Measurements from ENCODE around the gene NCAM2.
"Not testable (repeated sequence)": the region's sequence is repeated elsewhere in the genome, so short reads cannot be mapped to it uniquely, and the experiment has no call there.

The NCAM2 gene

DNA sequence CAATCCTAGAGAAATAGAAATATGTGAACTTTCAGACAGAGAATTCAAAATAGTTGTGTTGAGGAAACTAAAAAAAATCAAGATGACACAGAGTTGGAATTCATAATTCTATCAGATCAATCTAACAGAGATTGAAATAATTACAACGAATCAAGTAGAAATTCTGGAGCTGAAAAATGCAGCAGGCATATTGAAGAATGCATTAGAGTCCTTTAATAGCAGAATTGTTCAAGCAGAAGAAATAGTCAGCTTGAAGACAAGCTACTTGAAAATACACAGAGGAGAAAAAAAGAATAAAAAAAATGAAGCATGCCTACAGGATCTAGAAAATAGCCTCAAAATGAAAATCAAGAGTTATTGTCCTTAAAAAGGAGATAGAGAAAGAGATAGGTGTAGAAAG is 347.1 kb downstream of the NCAM2 start:
- DNase-seq = no peak

GRCh38 chr21:21345872-21346271 is 347.7 kb downstream of the NCAM2 start:
- no peak for DNase-seq

DNA sequence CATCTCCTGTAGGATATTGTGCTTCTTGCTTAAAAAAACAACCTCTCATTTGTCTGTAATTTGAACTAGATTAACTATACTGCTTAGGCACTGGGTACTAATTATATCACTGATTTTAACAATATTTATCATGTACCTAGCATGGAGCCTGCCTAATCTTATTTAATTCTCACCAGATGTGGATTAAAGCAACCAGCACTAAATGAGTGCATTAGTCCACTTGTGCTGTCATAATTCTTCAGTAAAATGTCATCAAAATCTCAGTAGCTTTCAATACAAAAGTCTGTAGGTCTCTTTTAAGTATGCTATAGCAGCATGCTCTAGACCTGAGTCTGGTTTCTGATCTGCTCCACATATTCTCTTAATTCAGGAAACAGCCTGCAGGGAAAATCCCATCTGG is 368.1 kb downstream of the NCAM2 start:
- no peak for DNase-seq

DNA sequence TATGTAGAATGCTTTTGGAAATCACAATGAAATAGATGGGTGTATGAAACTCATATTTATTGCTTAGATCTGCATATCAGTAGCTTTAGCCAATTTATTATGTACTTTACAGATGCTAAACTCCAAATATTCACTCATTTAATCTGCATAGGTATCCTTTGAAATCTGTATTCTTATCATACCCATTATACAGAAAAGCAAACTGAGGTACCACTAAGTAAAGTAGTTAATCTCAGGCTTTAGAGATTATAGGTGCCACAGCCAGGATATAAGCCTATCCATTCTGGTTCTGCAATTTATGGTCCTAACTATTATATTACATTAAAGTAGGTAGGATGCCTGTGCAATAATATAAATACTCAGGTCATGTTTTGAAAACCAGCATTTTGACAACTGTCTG is 369.4 kb downstream of the NCAM2 start:
- DNase-seq = no peak

GRCh38 chr21:21373969-21374368 is 375.8 kb downstream of the NCAM2 start:
- DNase-seq = no peak

DNA sequence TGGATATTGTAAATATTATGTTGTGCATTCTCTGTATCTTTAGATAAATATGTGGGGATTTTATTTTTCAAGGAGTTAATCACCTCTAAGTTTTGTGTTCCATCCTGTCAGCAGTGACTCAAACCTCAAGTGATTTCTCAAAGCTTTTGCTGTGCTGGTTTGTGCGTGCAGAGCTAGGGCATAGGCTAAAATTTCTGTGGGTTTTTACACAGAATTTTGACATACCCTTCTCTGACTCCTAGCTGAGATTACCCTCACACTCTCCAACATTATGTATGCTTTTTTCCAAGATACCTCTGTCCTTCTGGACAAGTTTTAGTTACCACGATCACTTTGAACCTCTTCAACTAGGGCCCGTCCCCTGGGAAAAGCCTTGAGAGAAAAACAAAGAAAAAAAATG is 384.9 kb downstream of the NCAM2 start:
- DNase-seq = no peak

DNA sequence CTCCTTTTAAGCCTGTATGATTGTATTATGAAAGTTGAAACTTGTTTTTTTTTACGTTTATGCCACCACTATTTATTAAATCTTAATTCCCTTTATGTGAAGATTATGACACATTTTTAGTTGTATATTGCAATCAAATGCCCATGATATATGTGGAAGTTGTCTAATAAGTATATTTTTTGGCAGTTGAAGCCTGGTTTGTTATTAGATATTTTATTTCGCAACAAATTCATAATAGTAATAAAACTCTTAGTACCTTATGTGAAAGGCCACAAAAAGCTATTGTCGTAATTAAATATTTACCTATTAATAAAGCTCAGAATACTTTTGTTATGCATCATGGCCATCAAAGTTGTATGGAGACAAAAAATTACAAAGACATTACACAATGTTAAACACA is 386.8 kb downstream of the NCAM2 start:
- DNase-seq = no peak

GRCh38 chr21:21385404-21385803 is 387.2 kb downstream of the NCAM2 start:
- DNase-seq = no peak

GRCh38 chr21:21387916-21388315 is 389.7 kb downstream of the NCAM2 start:
- DNase-seq = no peak

DNA sequence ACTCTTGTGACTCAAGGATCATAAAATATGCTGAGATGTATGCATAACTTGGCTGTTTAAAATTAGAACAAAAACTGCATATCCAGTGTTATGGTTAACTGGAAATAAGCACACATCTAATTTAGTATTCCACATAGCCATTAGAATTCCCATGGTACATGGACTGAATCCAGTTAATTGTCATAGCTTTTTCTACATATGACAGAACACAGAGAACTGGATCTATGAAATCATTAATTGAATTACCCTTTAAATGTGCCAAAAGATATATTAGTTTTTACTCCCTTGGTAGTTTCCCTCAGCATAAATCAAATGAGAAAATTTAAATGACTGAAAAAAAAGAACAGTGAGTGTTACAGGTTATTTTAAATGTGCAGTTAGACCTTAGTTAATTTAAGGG is 395.9 kb downstream of the NCAM2 start:
- no peak for DNase-seq

GRCh38 chr21:21396424-21396823 is 398.2 kb downstream of the NCAM2 start:
- DNase-seq = no peak

DNA sequence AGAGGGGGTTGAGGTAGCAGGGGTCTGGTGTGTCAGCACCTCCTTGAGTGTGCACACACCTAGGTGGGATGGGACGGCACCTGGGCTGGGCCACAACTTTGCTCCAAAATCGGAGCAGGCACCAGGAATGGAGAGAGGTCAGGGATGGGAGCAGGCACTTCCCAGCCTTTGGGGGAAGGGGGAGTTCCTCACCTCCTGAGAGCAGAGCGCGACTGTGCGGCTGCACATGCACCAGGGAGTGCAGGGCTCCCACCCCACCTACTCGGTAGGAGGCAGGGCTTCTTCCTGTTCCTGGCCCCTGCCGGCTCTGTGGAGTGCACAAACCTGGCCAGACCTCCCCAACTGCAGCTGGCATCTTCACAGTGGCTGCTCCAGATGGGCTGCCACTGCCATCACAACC is 399.3 kb downstream of the NCAM2 start:
- no peak for DNase-seq

DNA sequence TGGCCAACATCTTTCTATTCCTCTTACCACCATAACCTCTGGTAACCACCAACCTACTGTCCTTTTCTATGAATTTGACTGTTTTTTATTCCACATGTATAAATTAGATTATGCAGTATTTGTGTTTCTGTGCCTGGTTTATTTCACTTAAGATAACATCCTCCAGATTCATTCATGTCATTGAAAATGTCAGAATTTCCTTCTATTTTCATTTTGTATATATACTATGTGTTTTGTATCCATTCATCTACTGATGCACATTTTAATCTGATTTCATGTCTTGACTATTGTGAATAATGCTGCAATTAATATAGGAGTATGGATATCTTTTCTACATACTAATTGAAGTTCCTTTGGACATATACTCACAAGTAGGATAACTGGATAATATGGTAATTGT is 403.2 kb downstream of the NCAM2 start:
- no peak for DNase-seq

DNA sequence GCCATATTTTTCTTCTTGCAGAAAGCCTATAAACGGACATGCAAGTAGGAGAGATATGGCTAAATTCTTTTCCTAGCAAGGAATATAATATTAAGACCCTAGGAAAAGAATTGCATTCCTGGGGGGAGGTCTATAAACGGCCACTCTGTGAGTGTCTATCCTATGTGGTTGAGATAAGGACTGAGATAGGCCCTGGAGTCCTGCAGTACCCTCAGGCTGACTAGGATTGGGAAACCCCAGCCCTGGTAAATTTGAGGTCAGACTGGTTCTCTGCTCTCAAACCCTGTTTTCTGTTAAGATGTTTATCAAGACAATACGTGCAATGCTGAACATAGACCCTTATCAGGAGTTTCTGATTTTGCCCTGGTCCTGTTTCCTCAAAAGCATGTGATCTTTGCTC is 404.0 kb downstream of the NCAM2 start:
- DNase-seq = not testable (repeated sequence)

DNA sequence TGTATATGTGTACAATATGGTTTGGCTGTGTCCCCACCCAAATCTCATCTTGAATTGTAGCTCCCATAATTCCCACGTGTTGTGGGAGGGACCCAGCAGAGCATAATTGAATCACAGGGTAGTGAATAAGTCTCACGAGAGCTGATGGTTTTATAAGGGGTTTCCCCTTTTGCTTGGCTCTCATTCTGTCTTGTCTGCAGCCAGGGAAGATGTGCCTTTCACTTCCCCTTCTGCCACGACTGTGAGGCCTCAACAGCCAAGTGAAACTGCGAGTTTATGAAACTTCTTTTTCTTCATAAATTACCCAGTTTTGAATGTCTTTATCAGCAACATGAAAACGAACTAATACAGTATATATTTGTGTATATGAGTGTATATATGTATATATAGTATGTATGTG is 406.1 kb downstream of the NCAM2 start:
- not testable (repeated sequence) for DNase-seq

- DNase-seq = no peak
Measured at GRCh38 chr21:21406921-21407320, 408.7 kb downstream of the NCAM2 start.

- no peak for DNase-seq
Measured at GRCh38 chr21:21412096-21412495, 413.9 kb downstream of the NCAM2 start.

GRCh38 chr21:21415741-21416140 is 417.5 kb downstream of the NCAM2 start:
- DNase-seq = no peak

DNA sequence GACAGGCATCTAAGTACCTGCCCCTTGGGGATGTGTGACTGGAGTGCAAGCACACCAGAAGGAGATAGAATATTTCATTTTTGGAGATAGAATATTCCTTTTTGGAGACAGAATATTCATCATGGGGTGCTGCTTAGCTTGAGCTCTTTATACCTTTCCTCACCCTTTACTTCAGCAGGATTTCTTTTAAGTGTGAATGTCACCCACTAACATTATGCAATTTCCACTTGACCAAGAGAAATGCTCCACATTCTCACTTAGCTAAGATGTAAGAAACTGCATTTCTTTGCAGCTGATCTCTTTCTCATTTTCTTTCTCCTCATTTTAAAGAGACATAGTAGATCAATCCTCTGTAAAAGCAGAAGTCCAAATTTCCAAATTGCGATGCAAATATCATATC is 436.7 kb downstream of the NCAM2 start:
- DNase-seq = no peak

DNA sequence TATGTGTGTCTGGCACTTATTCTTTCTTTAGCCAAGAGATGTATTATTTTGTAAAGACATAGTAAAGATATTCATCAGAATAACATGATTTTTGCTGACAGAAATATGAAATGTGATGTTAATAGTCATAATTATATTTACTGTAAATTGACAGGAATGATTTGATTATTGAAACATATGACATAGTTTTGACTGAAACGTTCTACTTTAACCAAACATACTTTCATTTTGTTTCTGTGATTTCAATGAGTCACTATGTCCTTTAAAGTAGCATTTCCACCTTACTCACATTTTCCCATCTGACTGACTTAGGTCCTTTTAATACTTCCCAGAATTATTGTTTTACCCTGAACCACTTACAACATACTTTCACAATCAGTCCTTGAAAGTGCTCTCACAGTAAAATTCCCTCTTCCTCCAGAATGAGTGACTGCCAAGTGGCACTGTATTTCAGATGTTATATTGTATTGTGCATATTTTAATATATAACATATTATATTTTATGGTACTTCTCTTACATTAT is 437.9 kb downstream of the NCAM2 start:
- no peak for DNase-seq

GRCh38 chr21:21439761-21440160 is 441.6 kb downstream of the NCAM2 start:
- DNase-seq = no peak

GRCh38 chr21:21457077-21457476 is 458.9 kb downstream of the NCAM2 start:
- no peak for DNase-seq

GRCh38 chr21:21458124-21458631 is 460.0 kb downstream of the NCAM2 start:
- no peak for DNase-seq

GRCh38 chr21:21460979-21461378 is 462.8 kb downstream of the NCAM2 start:
- DNase-seq = no peak

DNA sequence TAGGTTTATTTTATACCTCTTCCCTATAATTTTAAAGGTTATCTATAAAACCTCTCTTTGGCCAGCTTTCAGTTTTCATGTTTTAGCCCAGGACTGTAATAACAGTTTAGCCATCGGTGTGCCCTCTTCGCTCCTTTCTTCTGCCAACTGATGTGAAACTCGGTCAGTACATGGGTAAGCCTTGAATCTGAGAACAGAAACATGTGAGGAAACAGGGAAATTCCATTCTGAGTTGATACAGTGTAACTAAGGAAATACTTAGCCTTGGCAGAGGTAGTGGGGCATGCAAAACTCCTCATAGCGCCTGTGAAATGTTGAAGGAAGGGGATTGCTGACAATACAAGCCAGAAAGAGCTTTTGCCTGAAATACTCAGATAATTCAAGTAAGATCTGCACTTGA is 465.2 kb downstream of the NCAM2 start:
- no peak for DNase-seq

GRCh38 chr21:21464684-21465083 is 466.5 kb downstream of the NCAM2 start:
- DNase-seq = no peak

Data from NCI-H2081 (cell line).